Measurements from ENCODE around the gene PSPN.

The PSPN gene, protein sequence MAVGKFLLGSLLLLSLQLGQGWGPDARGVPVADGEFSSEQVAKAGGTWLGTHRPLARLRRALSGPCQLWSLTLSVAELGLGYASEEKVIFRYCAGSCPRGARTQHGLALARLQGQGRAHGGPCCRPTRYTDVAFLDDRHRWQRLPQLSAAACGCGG

DNA sequence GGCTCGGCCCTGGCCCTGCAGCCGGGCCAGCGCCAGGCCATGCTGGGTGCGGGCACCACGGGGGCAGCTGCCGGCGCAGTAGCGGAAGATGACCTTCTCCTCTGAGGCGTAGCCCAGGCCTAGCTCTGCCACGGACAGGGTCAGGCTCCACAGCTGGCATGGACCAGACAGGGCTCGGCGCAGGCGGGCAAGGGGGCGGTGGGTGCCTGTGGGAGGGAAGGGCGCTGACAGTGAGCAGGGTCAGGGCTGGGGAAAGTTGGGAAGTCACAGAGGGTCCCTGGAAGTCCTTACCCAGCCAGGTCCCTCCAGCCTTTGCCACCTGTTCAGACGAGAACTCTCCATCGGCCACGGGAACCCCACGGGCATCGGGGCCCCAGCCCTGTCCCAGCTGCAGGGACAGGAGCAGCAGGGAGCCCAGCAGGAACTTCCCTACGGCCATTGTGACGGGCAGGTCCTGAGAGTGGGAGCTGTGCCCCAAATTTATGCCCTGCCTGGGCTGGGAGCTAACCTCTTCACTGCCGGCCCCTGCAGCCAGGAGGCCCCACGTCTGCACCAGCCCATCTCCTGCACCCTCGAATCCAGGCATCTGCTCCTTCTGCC lies at the start of gene PSPN:
Gene PSPN, minus strand, starts transcription at position 523 of the 600 bp plus-strand sequence. Its CDS starts 84 bp downstream, at position 439.
- Histone ChIP-seq H2AFZ (ENCODE audit: low read depth, low read length) (no peak within 1 kb of the TSS), H3K27ac (ENCODE audit: low read length) (no peak within 1 kb of the TSS), H3K36me3 (replicated peaks; ENCODE audit: low read depth, low read length) (peaks cover 21% of the 10 kb centered on the region), H3K79me2 (ENCODE audit: low read length) (no peaks in the 10 kb centered on the region), H3K9me3 (ENCODE audit: insufficient read depth, low read length) (peaks cover 7% of the 10 kb centered on the region; the same call in 1 of the 2 replicates), H3K4me3 (ENCODE audit: low read length) (no peak within 1 kb of the TSS), H3K9ac (ENCODE audit: low read length) (no peak within 1 kb of the TSS), H3K27me3 (ENCODE audit: low read depth, low read length) (no peaks in the 10 kb centered on the region), H4K20me1 (ENCODE audit: insufficient read depth, low read length) (no peaks in the 10 kb centered on the region), H3K4me2 (ENCODE audit: low read length) (no peak within 1 kb of the TSS), H3K4me1 (ENCODE audit: low read length) (peaks cover 9% of the 10 kb centered on the region)
- TF ChIP-seq EZH2phosphoT487 (IDR thresholded peaks at IDR 0.05; ENCODE audit: low read depth): no peak
- TF ChIP-seq, protein P1, sequence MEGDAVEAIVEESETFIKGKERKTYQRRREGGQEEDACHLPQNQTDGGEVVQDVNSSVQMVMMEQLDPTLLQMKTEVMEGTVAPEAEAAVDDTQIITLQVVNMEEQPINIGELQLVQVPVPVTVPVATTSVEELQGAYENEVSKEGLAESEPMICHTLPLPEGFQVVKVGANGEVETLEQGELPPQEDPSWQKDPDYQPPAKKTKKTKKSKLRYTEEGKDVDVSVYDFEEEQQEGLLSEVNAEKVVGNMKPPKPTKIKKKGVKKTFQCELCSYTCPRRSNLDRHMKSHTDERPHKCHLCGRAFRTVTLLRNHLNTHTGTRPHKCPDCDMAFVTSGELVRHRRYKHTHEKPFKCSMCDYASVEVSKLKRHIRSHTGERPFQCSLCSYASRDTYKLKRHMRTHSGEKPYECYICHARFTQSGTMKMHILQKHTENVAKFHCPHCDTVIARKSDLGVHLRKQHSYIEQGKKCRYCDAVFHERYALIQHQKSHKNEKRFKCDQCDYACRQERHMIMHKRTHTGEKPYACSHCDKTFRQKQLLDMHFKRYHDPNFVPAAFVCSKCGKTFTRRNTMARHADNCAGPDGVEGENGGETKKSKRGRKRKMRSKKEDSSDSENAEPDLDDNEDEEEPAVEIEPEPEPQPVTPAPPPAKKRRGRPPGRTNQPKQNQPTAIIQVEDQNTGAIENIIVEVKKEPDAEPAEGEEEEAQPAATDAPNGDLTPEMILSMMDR (IDR thresholded peaks at IDR 0.05; ENCODE audit: low read depth, low read length): no peak

DNA sequence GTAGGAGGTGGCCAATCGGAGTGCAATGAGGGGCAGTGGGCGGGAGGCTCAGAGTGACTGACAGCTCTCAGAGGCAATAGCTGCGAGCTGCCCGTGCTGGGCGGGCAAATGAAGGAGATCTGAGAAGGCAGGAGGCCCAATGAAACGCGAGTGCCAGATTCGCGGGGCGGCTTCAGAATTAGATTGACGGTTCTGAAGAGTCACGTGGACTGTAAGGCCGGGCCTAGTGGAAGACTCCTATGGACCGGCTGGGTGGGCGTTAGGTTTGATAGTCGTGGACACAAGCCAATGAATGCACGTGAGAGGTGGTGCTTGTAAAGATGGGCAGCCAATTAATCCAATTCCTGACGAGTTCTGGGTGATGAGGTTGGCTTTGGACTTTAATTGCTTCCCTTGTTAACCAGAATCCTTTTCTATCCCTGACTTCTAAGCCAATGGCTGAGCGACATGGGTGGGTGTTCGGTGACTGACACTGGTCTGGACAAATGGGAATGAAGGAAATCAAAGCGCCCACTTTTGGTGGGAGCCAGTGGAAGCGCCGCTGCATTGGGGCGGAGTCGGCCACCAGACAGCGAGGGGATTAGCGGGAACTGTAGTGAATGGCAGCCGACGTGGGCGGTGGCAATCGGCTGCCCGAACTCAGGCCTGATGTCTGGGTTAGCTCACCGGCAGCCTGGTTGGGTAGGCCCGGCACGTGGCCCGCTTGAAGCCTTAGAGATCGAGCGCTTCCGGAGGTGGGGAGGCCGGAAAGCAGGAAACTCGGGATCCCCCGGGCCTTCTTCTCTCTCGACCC lies 49.4 kb upstream of the PSPN start:
- Histone ChIP-seq H3K4me2 (ENCODE audit: low read length) (peak overlapping the region; percentile 86), H3K27ac (ENCODE audit: low read length) (peak overlapping the region; percentile 62), H4K20me1 (ENCODE audit: insufficient read depth, low read length) (peaks cover 40% of the 10 kb centered on the region), H3K27me3 (ENCODE audit: low read depth, low read length) (no peaks in the 10 kb centered on the region), H3K79me2 (ENCODE audit: low read length) (peaks cover 50% of the 10 kb centered on the region), H3K9ac (ENCODE audit: low read length) (peak overlapping the region; percentile 56), H3K4me1 (ENCODE audit: low read length) (peaks cover 30% of the 10 kb centered on the region), H3K9me3 (ENCODE audit: insufficient read depth, low read length) (no peaks in the 10 kb centered on the region), H3K4me3 (ENCODE audit: low read length) (peak overlapping the region; percentile 70), H2AFZ (ENCODE audit: low read depth, low read length) (peak overlapping the region; percentile 67), H3K36me3 (replicated peaks; ENCODE audit: low read depth, low read length) (peaks cover 38% of the 10 kb centered on the region)
- TF ChIP-seq, protein P1 (IDR thresholded peaks at IDR 0.05; ENCODE audit: low read depth, low read length): no peak
- no peak for TF ChIP-seq EZH2phosphoT487 (IDR thresholded peaks at IDR 0.05; ENCODE audit: low read depth)

DNA sequence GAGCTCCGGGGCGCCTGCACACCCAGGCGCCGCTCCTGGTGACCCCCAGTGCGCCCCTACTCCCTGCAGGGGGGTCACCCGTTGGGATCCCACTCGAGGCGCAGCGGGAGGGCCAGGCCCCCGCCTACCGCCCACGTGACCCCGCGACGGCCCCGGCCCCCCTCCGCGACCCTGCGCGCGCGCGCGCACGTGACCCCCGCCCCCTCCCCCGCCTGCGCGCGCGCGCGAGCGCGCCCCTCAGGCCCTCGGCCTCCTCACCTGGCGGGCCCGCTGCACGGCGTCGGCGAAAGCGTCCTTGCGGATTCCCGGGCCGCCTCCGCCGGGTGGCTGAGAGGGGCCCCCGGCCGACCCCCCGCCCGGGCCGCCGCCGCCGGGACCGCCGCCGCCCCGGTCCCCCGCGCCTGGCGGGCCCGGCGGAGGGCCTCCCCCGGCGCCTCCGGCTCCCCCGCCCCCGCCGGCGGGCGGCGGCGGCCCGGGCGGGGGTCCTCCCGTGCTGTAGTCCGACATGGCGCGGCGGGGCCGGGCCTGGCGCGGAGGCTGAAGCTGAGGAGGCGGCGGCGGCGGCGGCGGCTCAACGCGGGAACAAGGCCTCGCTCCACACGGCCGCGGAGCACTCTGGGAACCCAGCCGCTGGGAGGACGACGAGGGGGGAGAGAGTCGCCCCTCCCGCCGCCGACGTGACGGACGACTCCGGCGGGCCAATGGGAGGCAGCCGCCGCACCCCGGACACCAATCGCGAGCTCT lies 48.6 kb upstream of the PSPN start, which contains the start of gene KHSRP:
Gene KHSRP, minus strand, starts transcription at position 617 of the 744 bp plus-strand sequence. Its CDS starts 110 bp downstream, at position 507.
- Histone ChIP-seq H3K9me3 (ENCODE audit: insufficient read depth, low read length) (no peaks in the 10 kb centered on the region), H3K4me3 (ENCODE audit: low read length) (peak within 1 kb of the TSS; percentile 88), H4K20me1 (ENCODE audit: insufficient read depth, low read length) (peaks cover 47% of the 10 kb centered on the region), H2AFZ (ENCODE audit: low read depth, low read length) (peak within 1 kb of the TSS; percentile 67), H3K36me3 (replicated peaks; ENCODE audit: low read depth, low read length) (peaks cover 45% of the 10 kb centered on the region), H3K4me1 (ENCODE audit: low read length) (peaks cover 26% of the 10 kb centered on the region), H3K27me3 (ENCODE audit: low read depth, low read length) (no peaks in the 10 kb centered on the region), H3K9ac (ENCODE audit: low read length) (peak within 1 kb of the TSS; percentile 90), H3K79me2 (ENCODE audit: low read length) (peaks cover 57% of the 10 kb centered on the region), H3K4me2 (ENCODE audit: low read length) (peak within 1 kb of the TSS; percentile 90), H3K27ac (ENCODE audit: low read length) (peak within 1 kb of the TSS; percentile 62)
- TF ChIP-seq EZH2phosphoT487 (IDR thresholded peaks at IDR 0.05; ENCODE audit: low read depth): no peak

DNA sequence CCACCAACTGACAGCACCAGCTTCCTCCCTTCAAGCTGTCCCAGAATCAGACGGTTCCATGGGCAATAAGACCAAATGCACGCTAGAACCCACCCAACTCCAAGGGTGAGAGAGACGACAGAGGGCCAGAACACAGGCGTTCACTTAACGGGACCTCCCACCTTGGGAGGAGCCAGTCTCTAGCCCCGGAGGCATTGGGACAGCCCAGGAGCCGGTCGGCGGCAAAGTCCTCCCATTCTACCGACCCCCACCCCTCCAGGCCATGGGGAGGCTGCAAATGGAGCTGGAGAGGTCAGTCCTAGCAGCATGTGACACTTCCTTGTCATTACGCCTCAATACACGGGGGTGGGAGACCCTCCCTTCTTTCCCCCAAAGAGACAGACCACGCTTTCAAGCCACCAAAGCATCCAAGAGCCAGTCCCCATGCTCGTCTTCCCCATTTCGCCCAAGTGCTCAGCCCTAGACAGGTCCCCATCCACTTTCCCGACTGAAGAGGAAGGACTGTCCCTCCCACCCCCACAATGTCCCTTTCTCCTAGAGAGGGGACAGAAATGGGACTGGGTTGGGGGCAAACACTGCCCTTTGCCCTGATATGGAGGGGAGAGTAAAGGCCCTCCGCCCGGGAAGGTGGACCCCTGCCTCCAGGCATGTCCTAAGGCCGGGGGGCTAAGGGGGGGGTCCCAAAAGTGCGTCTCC lies 47.9 kb upstream of the PSPN start:
- peaks cover 65% of the 10 kb centered on the region for H3K79me2 ChIP-seq (ENCODE audit: low read length)
- peaks cover 55% of the 10 kb centered on the region for H4K20me1 ChIP-seq (ENCODE audit: insufficient read depth, low read length)
- TF ChIP-seq, protein P1 (IDR thresholded peaks at IDR 0.05; ENCODE audit: low read depth, low read length): no peak
- no peak for TF ChIP-seq EZH2phosphoT487 (IDR thresholded peaks at IDR 0.05; ENCODE audit: low read depth)
- peaks cover 52% of the 10 kb centered on the region for H3K36me3 ChIP-seq (replicated peaks; ENCODE audit: low read depth, low read length)
- H3K4me2 ChIP-seq (ENCODE audit: low read length): peak overlapping the region; percentile 90
- H3K27ac ChIP-seq (ENCODE audit: low read length): peak overlapping the region; percentile 62
- peak overlapping the region; percentile 88 for H3K4me3 ChIP-seq (ENCODE audit: low read length)
- no peaks in the 10 kb centered on the region for H3K27me3 ChIP-seq (ENCODE audit: low read depth, low read length)
- H3K9me3 ChIP-seq (ENCODE audit: insufficient read depth, low read length): no peaks in the 10 kb centered on the region
- peak overlapping the region; percentile 90 for H3K9ac ChIP-seq (ENCODE audit: low read length)
- peaks cover 24% of the 10 kb centered on the region for H3K4me1 ChIP-seq (ENCODE audit: low read length)
- no peak overlapping the region for H2AFZ ChIP-seq (ENCODE audit: low read depth, low read length)

Measured in OCI-LY3 (cell line).